T-helper 2 cell (primary cell): ENCODE results near the gene GRK7.

Experiments used
- DNase-seq, 5 experiments: peaks; one replicate each; pipeline versions ENCODE4 v3.0.0 to v3.0.0-alpha.2; 2012 to 2022
- total RNA-seq, 2 donors: gene quantifications; one replicate each; lab custom pipeline; 2026; lab: John Stamatoyannopoulos, UW

GRK7 gene, protein sequence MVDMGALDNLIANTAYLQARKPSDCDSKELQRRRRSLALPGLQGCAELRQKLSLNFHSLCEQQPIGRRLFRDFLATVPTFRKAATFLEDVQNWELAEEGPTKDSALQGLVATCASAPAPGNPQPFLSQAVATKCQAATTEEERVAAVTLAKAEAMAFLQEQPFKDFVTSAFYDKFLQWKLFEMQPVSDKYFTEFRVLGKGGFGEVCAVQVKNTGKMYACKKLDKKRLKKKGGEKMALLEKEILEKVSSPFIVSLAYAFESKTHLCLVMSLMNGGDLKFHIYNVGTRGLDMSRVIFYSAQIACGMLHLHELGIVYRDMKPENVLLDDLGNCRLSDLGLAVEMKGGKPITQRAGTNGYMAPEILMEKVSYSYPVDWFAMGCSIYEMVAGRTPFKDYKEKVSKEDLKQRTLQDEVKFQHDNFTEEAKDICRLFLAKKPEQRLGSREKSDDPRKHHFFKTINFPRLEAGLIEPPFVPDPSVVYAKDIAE (N-terminal part only)
- total RNA-seq: 0.67 to 1.2 reads per million in 2 donors

DNA sequence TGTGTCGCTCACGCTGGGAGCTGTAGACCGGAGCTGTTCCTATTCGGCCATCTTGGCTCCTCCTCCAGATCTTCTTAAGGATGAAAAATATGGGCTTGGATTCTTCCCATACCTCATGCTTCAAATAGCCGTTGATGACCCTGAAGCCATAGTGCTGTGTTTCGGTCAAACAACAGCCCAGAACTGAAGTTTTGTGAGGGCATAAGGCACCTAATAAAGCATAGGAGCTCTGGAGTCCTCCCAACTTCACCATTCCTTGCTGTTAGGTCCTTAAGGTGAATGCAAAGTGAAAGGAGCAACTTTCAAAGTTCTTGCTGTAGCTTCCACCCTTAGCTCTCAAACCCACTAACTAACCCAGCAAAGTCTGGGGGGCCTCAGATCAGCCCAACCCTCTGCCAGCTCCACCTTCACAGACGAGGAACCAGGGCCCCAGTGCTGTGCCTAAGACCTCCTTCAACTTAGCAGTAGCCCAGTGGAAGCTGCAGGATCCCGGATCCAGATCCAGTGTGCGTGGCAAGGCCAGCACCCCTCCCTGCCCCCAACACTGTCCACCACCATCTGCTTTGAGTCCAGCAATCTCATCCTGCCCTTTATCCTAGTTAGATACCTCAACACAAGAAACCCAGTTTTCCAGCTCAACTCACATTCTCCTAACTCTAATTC lies at the start of gene GRK7:
Gene GRK7 (plus strand): TSS at position 321 of the 663 bp plus-strand sequence. CDS start 14,877 bp downstream, outside the sequence.
- no peak for DNase-seq

DNA sequence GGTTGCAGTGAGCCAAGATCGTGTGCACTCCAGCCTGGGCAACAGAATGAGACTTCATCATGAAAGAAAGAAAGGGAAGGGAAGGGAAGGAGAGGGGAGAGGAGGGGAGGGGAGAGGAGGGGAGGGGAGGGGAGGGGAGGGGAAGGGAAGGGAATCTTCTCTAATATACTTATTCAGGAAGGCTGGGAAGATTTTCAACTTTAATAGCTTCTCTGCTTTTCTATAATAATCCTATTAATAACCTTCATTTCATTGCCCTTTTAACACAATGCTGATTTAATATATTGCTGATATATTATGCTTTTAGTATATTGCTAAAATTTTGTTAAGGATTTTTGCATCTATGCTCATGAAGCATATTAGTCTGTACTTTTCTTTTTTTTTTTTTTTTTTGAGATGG lies 48.5 kb upstream of the GRK7 start:
- no peak for DNase-seq

DNA sequence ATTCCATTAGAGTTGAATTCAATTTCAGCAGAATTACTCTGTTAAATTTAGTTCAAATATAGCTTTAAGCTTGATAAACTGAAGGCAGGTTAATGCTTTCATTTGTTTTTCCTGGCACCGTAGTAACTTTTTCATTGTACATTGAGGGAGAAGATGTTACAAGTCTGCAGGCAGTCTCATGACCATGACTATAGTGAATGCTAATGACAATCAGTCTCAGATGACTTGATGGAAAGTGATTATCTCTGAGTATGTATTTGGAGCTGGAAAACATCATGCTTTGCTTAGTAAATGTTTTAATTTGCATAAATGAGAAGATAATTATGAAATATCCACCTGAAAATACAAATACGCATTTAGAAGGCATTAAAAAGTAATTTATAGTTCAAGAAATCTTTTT lies 41.1 kb upstream of the GRK7 start:
- no peak for DNase-seq

DNA sequence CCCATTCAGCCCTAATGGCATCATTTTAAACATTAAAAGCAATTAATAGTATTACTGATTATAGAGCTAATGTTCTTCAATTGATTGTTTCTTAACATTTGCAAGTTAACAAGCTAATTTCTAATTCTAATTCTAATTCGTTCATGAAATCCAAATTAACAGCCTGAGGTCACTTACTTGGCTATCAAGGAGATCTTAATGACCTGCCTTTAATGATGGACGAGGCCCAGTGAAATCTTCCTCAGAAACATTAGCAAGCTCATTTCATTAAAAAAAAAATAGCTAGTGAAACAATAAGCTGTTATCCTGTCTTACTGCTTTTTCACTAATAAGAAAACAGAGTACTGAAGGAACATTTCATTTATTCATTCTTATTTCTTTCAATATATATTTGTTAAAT lies 40.6 kb upstream of the GRK7 start:
- DNase-seq: no peak

DNA sequence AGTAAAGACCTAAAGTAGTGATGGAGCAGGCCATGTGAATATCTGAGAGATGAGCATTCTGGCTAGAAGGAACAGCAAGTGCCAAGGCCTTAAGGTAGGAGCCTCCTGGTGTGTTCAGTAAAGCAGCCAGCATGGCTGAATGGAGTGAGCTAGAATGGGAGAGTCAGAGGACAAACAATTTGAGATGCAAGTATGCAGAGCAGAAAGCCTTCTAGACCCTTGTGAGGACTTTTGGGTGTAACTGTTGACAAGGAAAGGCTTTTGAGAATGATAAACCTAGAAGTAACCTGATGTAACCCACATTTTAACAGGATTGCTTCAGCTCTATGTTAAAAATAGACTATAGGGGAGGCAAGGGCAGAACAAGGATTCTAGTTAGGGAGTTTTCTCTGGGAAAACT lies 40.0 kb upstream of the GRK7 start:
- DNase-seq: no peak

DNA sequence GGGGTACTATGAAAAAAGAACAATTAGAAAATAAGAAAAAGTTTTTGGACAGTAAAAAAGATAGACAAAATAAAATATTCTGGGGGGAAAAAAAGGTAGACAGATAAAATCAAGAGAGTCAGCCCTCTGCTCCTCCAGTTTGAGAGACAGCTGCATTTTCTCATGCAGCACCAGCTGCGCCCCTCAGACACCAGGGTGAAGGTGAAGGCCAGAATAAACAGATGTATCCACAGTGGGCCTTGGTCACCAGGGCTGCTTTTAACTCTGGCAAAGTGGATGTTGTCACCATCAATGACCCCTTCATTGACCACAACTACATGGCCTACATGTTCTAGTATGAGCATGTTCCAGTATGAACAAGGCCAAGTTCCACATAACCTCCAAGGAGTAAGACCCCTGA lies 39.0 kb upstream of the GRK7 start:
- DNase-seq: no peak

DNA sequence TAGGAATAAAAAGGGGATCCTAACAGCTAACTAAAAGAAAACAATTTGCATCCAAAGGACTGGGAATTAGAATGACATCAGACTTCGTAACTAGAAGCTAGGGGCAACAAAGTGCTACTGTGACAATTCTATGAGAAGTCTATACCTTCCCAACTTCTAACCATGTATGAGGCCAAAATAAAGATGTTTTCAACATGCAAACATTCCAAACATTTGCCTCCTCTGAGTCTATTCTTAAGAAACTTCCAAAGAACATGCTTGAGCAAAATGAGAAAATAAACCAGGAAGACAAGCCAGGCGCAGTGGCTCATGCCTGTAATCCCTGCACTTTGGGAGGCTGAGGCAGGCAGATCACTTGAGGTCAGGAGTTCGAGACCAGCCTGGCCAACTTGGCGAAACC lies 38.2 kb upstream of the GRK7 start:
- no peak for DNase-seq

DNA sequence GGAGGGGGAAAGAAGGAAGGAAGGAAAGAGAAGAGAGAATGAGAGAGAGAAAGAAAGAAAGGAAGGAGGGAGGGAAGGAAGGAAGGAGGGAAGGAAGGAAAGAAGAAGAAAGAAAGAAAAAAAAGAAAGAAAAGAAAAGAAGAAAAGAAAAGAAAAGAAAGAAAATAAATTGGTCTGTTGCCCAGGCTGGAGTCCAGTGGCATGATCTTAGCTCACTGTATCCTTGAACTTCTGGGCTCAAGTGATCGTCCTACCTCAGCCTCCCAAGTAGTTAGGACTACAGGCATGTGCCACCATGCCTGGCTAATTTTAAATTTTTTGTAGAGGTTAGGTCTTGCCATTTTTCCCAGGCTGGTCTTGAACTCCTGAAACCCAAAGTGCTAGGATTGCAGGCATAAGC lies 36.7 kb upstream of the GRK7 start:
- DNase-seq: no peak

DNA sequence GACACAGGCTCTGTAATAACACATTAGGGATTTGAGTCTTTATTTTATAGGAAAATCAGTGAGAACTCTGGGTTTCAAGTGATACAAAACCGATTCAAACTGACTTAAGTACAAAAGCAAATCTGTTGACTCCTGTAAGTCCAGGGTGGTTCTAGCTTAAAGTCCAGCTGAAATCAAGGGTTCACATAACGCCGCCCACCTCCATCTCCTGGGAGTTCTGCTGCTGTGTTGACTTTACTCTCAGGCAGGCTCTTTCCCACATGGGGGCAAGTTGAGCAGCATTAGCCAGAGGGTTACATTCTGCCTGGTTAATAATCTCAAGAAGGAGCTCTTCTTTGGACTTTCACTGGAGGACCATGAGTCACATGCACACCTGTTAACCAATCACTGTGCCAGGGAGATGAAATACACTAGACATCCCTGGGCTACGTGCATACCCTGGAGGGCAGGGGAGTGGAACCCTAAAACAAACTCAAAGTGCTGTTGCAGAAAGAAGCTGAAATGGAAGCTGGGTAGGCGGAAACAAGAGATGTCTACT lies 34.8 kb upstream of the GRK7 start:
- DNase-seq: no peak

DNA sequence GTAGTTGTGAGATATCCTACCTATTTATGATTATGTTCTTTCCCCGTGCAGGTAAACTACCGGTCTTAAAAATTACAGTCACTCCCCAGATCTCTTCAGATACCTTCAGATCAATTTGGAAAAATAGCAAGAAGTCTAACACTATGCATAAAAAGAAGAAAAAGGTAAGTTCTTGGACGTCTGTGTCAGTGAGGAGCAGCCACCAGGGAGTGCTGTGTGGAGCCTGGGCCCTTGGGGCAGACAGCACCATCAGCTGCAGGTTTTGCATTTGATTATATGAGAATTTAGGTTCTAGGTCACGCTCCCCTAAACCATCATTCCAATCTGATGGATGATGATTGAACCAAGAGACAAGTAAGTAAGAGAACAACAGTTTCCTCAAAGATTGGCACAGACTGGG lies 34.0 kb upstream of the GRK7 start:
- peak in 1 of 5 experiments; percentile 25 for DNase-seq

DNA sequence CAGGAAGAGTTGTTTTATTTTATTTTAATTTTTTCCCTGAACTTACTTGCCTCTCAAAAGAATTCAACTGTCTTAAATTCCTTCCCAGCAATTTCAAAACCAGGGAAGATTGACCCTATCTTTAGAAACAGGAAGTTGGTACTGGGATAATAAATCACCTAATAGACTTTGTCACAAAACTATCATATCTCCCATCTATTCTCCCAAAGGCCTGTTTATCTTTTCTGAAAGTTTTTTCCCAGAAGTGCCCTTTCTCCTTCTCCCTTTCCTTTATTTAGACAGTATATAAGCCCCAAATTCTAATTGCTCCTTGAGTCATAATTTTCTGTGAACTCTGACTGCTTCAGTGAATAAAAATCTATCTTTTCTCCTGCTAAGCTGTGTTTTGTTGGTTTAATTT lies 28.0 kb upstream of the GRK7 start:
- no peak for DNase-seq

DNA sequence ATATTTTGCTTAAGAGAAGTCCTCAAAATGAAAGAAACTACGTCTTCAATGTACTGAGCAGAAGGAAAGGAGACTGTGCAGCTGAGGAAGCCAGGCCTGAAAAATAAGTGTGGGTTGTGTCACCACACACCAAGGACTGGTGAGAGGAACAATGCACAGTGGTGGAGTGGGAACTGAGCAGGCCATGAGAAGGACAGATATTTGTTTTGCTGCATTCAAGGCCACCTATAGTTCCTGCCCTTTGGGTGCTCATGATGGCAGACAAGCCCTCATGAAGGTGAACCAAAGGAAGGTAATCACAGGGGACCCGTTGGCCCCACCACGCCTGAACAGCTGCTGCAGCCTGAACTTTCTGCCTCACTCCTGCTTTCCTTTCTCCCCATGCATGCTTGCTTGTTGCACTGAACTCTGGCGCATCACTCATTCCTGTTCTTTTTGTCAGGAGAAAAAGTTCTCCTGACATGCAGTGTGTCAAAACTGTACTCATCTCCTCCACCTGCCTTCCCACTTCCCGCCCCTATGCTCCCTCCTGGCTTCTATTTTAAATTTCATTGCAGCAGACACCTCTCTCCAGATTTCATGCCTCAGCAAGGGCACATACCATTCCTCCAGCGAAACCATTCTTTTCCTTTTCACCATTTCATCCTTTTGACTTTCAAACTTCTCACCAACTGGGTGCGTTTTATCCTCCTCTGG lies 27.3 kb upstream of the GRK7 start:
- DNase-seq: no peak

DNA sequence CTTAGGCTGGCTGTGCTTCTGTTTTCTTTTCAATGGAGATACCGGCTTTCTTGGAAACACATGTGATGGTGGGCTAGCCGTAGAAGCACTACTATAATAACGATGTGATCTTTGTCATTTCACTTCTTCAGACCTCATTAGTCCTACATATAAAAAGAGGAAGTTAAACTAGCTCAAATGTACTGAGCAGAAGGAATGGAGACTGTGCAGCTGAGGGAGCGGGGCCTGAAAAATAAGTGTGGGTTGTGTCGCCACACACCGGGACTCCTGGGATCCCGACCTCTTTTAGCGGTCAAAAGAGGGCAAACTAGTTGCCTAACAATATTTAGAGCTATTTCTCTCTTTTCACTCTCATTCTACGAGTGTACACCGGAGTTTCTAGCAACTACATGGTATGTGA lies 26.1 kb upstream of the GRK7 start:
- no peak for DNase-seq

DNA sequence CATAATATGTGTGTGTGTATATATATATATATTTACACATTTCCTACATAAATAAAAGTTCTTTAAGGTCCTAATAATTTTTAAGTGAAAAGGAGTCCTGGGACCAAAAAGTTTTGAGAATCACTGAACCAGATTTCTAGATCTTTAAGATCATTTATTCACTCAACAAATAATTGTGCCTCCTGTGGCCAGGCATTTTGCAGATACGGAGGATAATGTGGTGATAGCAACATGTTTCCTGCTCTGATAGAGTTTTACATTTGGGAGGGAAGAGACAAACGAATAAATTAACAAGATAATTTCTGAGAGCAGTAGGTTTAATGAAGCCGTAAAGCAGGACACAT lies 25.6 kb upstream of the GRK7 start:
- DNase-seq: no peak

DNA sequence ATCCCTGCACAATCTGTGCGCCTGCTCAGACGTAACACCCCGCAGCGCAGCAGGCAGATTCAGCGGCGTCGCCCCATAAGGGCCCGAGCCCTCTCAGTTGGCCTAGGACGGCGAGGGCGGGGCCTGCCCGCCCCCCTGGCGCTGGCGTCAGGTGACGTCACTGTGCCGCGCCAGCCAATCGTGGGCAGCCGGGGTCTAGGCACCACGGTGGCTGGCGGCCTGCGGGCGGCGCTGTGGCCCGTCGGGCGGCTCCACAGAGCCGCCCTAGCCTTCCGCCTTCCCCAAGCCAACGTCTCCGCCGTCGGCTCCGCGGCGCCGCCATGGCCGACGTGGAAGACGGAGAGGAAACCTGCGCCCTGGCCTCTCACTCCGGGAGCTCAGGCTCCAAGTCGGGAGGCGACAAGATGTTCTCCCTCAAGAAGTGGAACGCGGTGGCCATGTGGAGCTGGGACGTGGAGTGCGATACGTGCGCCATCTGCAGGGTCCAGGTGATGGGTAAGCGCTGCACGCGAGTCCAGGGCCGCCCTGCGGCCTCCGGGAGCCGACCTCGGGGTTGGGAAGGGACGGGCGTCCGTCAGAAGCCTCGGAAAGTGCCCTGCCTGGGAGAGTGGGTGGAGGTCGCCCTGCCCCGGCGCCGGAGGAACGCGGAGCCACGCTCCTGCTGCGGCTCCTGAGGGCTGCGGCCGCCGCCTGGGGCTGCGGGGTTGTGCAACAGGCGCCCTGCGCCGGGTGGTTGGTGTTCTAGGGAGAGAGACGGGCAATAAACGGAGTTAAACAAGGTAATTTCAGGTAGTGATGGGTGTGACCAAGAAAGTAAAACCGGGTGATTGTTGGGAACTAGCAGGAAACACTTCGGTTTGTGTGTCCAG lies 25.0 kb upstream of the GRK7 start, which contains the start of gene RNF7:
Gene RNF7 (plus strand): TSS at position 277 of the 869 bp plus-strand sequence. CDS start 44 bp downstream, at position 321.
- DNase-seq: peak; percentile 94 to 98 (median 96)

DNA sequence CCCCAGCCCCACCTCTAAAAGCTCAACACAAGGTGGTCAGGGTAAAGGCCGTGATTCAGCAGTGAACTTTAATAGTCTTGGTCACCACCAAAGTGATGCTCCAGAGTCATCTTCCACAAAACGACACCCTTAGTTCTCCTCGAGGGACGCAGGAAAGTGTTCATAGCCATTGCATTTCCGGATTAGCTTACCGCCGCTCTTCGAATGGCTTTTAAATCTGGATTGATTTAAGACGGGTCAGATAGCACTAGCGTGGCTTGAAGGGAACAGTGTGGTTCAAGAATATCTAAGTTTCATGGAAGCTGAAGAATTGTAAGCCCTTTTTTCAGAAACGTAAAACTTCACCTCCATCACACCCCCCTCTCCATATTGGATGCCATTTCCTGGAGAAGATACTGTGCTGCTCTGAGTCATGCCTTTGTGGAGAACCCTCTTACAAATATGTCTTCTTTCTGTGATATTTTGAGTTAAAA lies 24.3 kb upstream of the GRK7 start:
- peak in 2 of 5 experiments; percentile 25 to 74 for DNase-seq

DNA sequence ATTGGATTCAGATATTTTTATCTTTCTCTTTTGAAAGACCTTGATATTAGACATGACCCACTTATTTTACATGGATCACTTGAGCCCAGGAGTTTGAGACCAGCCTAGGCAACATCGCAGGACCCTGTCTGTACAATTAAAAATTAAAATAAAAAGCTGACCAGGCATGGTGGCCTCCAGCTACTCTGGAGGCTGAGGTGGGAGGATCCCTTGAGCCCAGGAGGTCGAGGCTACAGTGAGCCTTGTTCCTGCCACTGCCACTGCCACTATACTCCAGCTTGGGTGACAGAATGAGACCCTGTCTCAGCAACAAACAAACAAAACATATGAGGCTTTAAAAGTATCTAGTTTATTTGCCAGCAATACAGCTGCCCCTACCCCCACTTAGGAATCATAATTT lies 23.5 kb upstream of the GRK7 start:
- DNase-seq: no peak

DNA sequence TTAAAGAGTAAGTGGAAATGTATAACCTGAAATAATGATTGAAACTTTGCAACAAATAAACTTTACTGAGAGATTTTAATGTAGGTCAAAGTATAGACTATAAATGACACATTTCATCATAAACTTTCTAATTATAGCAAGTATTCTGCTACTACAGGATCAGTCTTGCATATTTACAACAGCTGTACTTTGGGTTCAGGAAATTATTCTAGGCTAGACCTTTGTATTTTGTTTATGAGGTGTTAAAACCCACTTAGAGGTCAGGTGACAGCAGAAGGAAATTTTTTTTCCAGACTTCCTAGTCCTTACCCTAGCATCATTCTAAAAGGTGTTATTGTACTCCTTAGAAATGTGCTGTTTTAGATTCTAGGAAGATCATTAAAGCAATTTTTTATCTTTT lies 22.9 kb upstream of the GRK7 start:
- DNase-seq: no peak

DNA sequence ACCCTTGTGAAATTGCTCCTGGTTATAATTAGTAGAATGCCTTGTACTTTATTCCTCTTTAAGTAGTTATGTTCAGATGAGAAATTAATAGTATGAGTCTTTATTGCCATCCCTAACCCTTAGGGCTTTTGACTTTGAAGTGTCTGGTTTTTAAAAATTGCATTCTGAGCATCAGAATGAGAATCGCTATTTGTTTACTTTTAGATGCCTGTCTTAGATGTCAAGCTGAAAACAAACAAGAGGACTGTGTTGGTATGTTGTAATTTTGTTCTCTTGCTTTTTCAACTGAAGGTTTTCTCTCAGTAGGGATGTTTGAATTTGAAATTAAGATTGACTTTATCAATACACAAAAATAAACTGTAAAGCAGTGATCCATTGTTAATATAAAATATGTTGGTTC lies 19.9 kb upstream of the GRK7 start:
- no peak for DNase-seq

DNA sequence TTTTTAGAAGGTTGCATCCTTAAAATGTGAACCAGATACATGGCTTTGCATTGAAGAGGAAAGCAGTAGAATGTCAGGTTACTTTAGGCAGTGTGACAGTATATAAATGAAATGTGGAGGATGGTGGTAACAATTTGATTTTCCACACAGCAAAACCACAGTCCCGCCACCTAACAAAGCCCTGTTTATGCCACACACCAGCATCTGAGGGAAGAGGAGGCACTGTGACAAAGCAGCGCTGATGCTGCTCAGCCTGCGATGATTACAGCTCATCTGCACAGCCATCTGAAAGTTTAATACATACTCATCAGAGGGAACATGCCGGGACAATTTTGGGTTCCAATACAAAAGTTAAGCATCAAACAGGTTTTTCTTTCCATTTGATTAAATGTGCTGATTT lies 16.2 kb upstream of the GRK7 start:
- no peak for DNase-seq

DNA sequence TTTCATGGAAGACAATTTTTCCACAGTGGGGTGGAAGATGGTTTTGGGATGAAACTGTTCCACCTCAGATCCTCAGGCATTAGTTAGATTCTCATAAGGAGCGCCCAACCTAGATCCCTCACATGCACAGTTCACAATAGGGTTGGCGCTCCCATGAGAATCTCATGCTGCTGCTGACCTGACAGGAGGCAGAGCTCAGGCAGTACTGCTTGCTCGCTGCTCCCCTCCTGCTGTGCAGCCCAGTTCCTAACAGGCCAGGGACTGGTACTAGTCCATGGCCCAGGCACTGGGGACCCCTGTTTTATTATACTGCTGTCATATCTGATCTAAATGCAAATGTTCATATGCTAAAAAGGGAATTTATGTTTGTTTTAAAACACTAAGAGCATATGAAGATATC lies 9.8 kb upstream of the GRK7 start:
- DNase-seq: no peak

DNA sequence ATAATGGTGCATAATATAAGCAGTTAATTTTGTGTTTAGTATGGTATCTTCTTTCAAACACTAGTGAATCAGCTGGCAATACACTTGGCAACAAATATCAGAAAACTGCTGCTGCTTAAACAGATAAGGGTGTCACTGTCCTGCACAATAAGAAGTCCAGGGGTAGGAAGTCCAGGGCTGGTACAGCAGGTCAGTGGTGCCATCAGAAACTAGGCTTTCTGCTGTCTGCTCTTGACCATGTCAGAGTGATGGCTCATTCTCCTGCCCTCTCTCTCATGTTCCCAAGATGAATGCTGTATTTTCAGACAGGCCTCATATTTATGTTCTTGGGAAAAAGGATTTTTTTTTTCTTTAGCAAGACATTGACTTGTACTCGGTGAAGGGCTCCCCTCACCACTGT lies 9.2 kb upstream of the GRK7 start:
- no peak for DNase-seq
